ENCODE measurements around the gene SNAPC5.

Gene SNAPC5

GRCh38 chr15:66454143-66454542 lies 43.4 kb downstream of the SNAPC5 start:
- DNase-seq (ENCODE audit: low read depth): no peak

GRCh38 chr15:66452971-66453580 lies 44.5 kb downstream of the SNAPC5 start:
- no peak for DNase-seq (ENCODE audit: low read depth)

GRCh38 chr15:66452420-66452819 lies 45.1 kb downstream of the SNAPC5 start:
- DNase-seq (ENCODE audit: low read depth): no peak

All from HS-27A (cell line).